K562 (cell line): ENCODE data around the gene MFSD8. TPM values are rescaled to one million over a fixed set of nuclear protein-coding genes. Genes with fewer than 3 reads are reported as not detected.

ENCODE experiments used
- ATAC-seq: fragments of 200-7000 bp; cut with Tn5 transposase; 3 replicates; pipeline ENCODE4 v1.9.1; 2020; ENCODE audit warnings: moderate library complexity
- BruUV-seq: library from RNA; stranded (reverse); fragments of 400-500 nt; replicated peaks from 2 replicates; lab custom pipeline; 2021; lab: Mats Ljungman, UMichigan
- CTCF ChIA-PET: fragments of 300-600 bp; formaldehyde crosslinking; extraction: SDS; loops from one replicate; lab custom pipeline; 2021; ENCODE audit warnings: low intra/inter-chr PET ratio; lab: Yijun Ruan, JAX
- POLR2A ChIA-PET: fragments of 300-600, 350-650 bp; sonication (Branson Sonifier 250); formaldehyde crosslinking; extraction: SDS; loops from one replicate; lab custom pipeline; 2021; ENCODE audit warnings: antibody characterized with exemption, inconsistent platforms; lab: Yijun Ruan, JAX
- DNase-seq, 4 experiments: peaks; one replicate each; pipeline versions ENCODE4 v3.0.0 to v3.0.0-alpha.2; 2011 to 2018; ENCODE audit warnings: low spot score in 3 of 4, mixed read lengths in 3 of 4; ENCODE audit errors: extremely low read depth in 1 of 4
- FAIRE-seq: peaks from 2 replicates; lab custom pipeline; 2011; peaks lifted over from hg19 to GRCh38; lab: Jason Lieb, UNC
- H2AFZ ChIP-seq: 2 replicates; pipeline ENCODE4 v1.6.0; 2011; ENCODE audit warnings: low read depth, low read length, control low read depth, inconsistent platforms
- H3K27ac ChIP-seq: fragments of 200-600 bp; 3 replicates; pipeline ENCODE4 v1.8.0; 2011; ENCODE audit warnings: low read depth, mild to moderate bottlenecking, control low read depth, inconsistent platforms, low read length, moderate library complexity, mixed read lengths; ENCODE audit errors: extremely low read depth
- H3K27me3 ChIP-seq, 2 experiments: fragments of 300-600 bp in 1 of 2; 2 replicates in 1 of 2; 3 replicates in 1 of 2; pipeline versions ENCODE4 v1.6.0 to v1.8.0; 2011; ENCODE audit warnings: inconsistent platforms in 2 of 2, low read length in 2 of 2, mild to moderate bottlenecking in 1 of 2, mixed read lengths in 1 of 2, moderate library complexity in 1 of 2; ENCODE audit not compliant: control insufficient read depth in 2 of 2, insufficient read depth in 2 of 2
- H3K36me3 ChIP-seq: fragments of 300-600 bp; 3 replicates; pipeline ENCODE4 v1.8.0; 2011; ENCODE audit warnings: mild to moderate bottlenecking, low read length, inconsistent platforms; ENCODE audit not compliant: control insufficient read depth, insufficient read depth
- H3K4me1 ChIP-seq, 2 experiments: fragments of 200-600 bp in 1 of 2; replicated peaks in 1 of 2; 2 replicates in 1 of 2; 3 replicates in 1 of 2; pipeline versions ENCODE4 v1.5.1 to v1.8.0; 2011; ENCODE audit warnings: inconsistent platforms in 2 of 2, low read length in 2 of 2, mild to moderate bottlenecking in 1 of 2, mixed read lengths in 1 of 2, moderate library complexity in 1 of 2; ENCODE audit not compliant: control insufficient read depth in 2 of 2, insufficient read depth in 2 of 2
- H3K4me2 ChIP-seq: 2 replicates; pipeline ENCODE4 v1.6.1; 2011; ENCODE audit warnings: low read length, control low read depth, inconsistent platforms, mixed read lengths; ENCODE audit not compliant: insufficient read depth
- H3K4me3 ChIP-seq: fragments of 200-600 bp; sonication (generic), shearing (Covaris generic); 2 replicates; pipeline ENCODE4 v1.5.1; 2016; ENCODE audit warnings: control low read depth, inconsistent platforms
- H3K79me2 ChIP-seq: fragments of 200-600 bp; 3 replicates; pipeline ENCODE4 v1.8.0; 2011; ENCODE audit warnings: low read length, inconsistent platforms; ENCODE audit not compliant: control insufficient read depth, insufficient read depth
- H3K9ac ChIP-seq, 2 experiments: 2 replicates each; pipeline versions ENCODE4 v1.6.0 to v1.6.1; 2011; ENCODE audit warnings: low read depth in 2 of 2, low read length in 2 of 2, control low read depth in 1 of 2, inconsistent platforms in 1 of 2, mild to moderate bottlenecking in 1 of 2, mixed read lengths in 1 of 2; ENCODE audit not compliant: insufficient read depth in 1 of 2
- H3K9me1 ChIP-seq: one replicate; pipeline ENCODE4 v1.6.0; 2011; ENCODE audit warnings: inconsistent platforms, mild to moderate bottlenecking, low read length, moderate library complexity; ENCODE audit not compliant: control insufficient read depth, insufficient read depth
- H3K9me3 ChIP-seq: replicated peaks from 2 replicates; pipeline ENCODE4 v1.5.1; 2011; ENCODE audit warnings: low read depth, low read length, inconsistent platforms; ENCODE audit not compliant: control insufficient read depth, insufficient read depth
- H4K20me1 ChIP-seq: replicated peaks from 2 replicates; pipeline ENCODE4 v1.6.1; 2011; ENCODE audit warnings: low read length, inconsistent platforms, mixed read lengths; ENCODE audit not compliant: control insufficient read depth, insufficient read depth
- BCLAF1 ChIP-seq, 2 experiments: fragments of 450-650 bp in 1 of 2; IDR thresholded peaks; 2 replicates each; pipeline ENCODE4 v1.6.1; 2011 to 2017; ENCODE audit warnings: low read depth in 2 of 2, antibody characterized with exemption in 1 of 2, borderline replicate concordance in 1 of 2, low read length in 1 of 2, mild to moderate bottlenecking in 1 of 2, mixed read lengths in 1 of 2; ENCODE audit not compliant: control insufficient read depth in 1 of 2
- MEIS2 ChIP-seq: fragments of 450-650 bp; IDR thresholded peaks from 2 replicates; pipeline ENCODE4 v1.6.1; 2014; ENCODE audit warnings: mild to moderate bottlenecking; ENCODE audit not compliant: partially characterized antibody
- MYNN ChIP-seq, 2 experiments: sonication (generic); formaldehyde crosslinking in 1 of 2; IDR thresholded peaks; 2 replicates each; pipeline versions ENCODE4 v1.5.0 to v1.6.1; 2016 to 2020; ENCODE audit warnings: antibody characterized with exemption in 1 of 2, missing genetic modification reagents in 1 of 2
- NFIC ChIP-seq: fragments of 450-650 bp; IDR thresholded peaks from 2 replicates; pipeline ENCODE4 v1.6.1; 2017; ENCODE audit warnings: mild to moderate bottlenecking, inconsistent platforms
- WGBS: fragments of 100-300 bp; shearing (Covaris generic); methylation state at CpG from one replicate; pipeline ENCODE4 v1.1.6; 2016; ENCODE audit warnings: low coverage, mixed read lengths; ENCODE audit not compliant: insufficient coverage; ENCODE audit errors: missing lambda C conversion rate; 5-methylcytosine and 5-hydroxymethylcytosine counted together
- in situ Hi-C: fragments of 300-500 bp; cut with MboI; formaldehyde crosslinking; loops from 4 replicates; pipeline ENCODE4 v1.15.0; 2018; ENCODE audit warnings: inconsistent platforms, mixed read lengths
- intact Hi-C: fragments of 100-400 bp; cut with micrococcal nuclease; formaldehyde crosslinking; loops from 2 replicates; pipeline ENCODE4 v1.14.2; 2022
- polyA plus RNA-seq, 8 experiments: library from polyadenylated mRNA; depleted of rRNA in 4 of 8; stranded (reverse) in 5 of 8; unstranded in 3 of 8; fragments of >200 nt; fragmentation: Nextera tagmentation in 2 of 8; fragmentation: Illumina TruSeq in 1 of 8; extraction: Ambion mirVana in 2 of 8; extraction: Trizol in 1 of 8; gene quantifications; 2 replicates each; pipeline versions ENCODE4 v1.2.1 to v1.2.3, GENCODE V29; 2011 to 2014; ENCODE audit warnings: inconsistent platforms in 1 of 8, missing spikeins in 1 of 8
- total RNA-seq, 7 experiments: library from RNA; depleted of rRNA in 6 of 7; stranded (reverse); fragments of >200 nt in 6 of 7; fragmentation: Illumina TruSeq in 2 of 7; extraction: Trizol in 2 of 7; gene quantifications; 2 replicates each; pipeline versions ENCODE4 v1.2.1 to v1.2.3, GENCODE V29; 2011 to 2021; ENCODE audit warnings: low replicate concordance in 1 of 7

Gene MFSD8
- total and polyA plus RNA-seq, 9 of the 15 experiments (the other 6 are each of a cell fraction or from before 2014, with no cell fraction given), result 7.0 to 27.2 (median 18.7) TPM

GRCh38 chr4:127968586-127968985 is 3.6 kb upstream of the MFSD8 start:
- H3K9me3 ChIP-seq, result no peaks in the 10 kb centered on the region
- ChIA-PET CTCF (no interaction called here), POLR2A (no interaction called here)
- H3K27ac ChIP-seq, result peak overlapping the region; percentile 30; the same call in 1 of the 3 replicates
- no TSS peak for BruUV-seq
- H3K9ac ChIP-seq, result peak overlapping the region in 1 of 2 experiments; percentile 34; a peak in 3 of 4 replicates
- WGBS, result 22% methylated on average over 2 of the region's 2 CpGs
- H3K9me1 ChIP-seq, result no peaks in the 10 kb centered on the region
- intact Hi-C loops (loop anchor here (5.0 kb wide), 1 partner anchor 361 kb away; no protein-coding TSS in a partner anchor), in situ Hi-C loops (no loop called here)
- no peak for ATAC-seq
- peaks cover 79% of the 10 kb centered on the region for H3K79me2 ChIP-seq
- FAIRE-seq, result no peak
- peaks cover 13 to 26% of the 10 kb centered on the region in 2 experiments; a peak in 4 of 5 replicates for H3K4me1 ChIP-seq
- peak in 2 of 4 experiments; percentile 14 to 29 for DNase-seq
- H3K27me3 ChIP-seq, result no peaks in the 10 kb centered on the region
- H4K20me1 ChIP-seq, result no peaks in the 10 kb centered on the region
- H3K4me3 ChIP-seq, result no peak overlapping the region
- H2AFZ ChIP-seq, result no peak overlapping the region
- H3K36me3 ChIP-seq, result peaks cover 22% of the 10 kb centered on the region; the same call in 2 of the 3 replicates
- H3K4me2 ChIP-seq, result peak overlapping the region; percentile 45
- TF ChIP-seq MEIS2 (peak; percentile 29), BCLAF1 (IDR thresholded peaks at IDR 0.05; ENCODE audit: borderline replicate concordance in 1 of 2, control insufficient read depth in 1 of 2, low read depth in 2 of 2, low read length in 1 of 2) (no peak), NFIC (peak; percentile 71), MYNN (IDR thresholded peaks at IDR 0.05) (peak; percentile 89), MYNN (CRISPR knock-in tag; IDR thresholded peaks at IDR 0.05) (no peak)
